ENCODE data around the gene NGEF. TPM values are rescaled to one million over a fixed set of nuclear protein-coding genes. Genes with fewer than 3 reads are reported as not detected.

Gene NGEF
- total RNA-seq, 1 donor from 2014 or later = 0.16 TPM

DNA sequence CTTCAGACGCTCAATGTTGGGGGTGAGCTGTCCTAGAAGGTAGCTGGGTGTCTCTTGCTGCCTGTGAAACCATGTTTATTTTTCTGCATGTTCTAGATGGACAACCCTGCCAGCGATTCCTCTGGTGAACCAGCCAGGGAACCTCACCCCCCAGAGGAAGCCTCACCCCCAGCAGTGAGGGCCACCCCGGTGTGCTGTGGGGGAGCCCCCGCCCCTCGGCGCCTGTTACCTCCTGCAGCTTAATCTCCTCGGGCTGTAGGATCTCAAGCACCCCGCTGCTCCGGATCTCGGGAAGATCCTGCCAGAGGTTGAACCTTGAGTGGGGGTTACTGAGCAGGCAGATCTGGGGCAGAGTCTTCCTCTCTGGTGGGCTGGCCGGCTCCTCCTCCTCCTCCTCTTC is 93.0 kb downstream of the NGEF start:
- Histone ChIP-seq H2AFZ (ENCODE audit: low read depth, low read length) (no peak overlapping the region), H3K79me2 (ENCODE audit: insufficient read depth, low read length) (no peaks in the 10 kb centered on the region), H3K27me3 (ENCODE audit: insufficient read depth, low read length) (peaks cover 15% of the 10 kb centered on the region), H3K4me1 (ENCODE audit: insufficient read depth, low read length) (no peaks in the 10 kb centered on the region), H3K9ac (ENCODE audit: low read length) (no peak overlapping the region), H3K9me3 (ENCODE audit: insufficient read depth, low read depth, low read length) (no peaks in the 10 kb centered on the region), H3K4me2 (ENCODE audit: low read length) (no peak overlapping the region), H3K27ac (ENCODE audit: low read depth, low read length) (no peak overlapping the region), H3K36me3 (ENCODE audit: insufficient read depth, low read length) (no peaks in the 10 kb centered on the region), H3K4me3 (ENCODE audit: insufficient read depth, low read depth, low read length) (no peak overlapping the region), H4K20me1 (ENCODE audit: insufficient read depth, low read length) (no peaks in the 10 kb centered on the region)
- FAIRE-seq = no peak
- H3K27me3 Mint-ChIP-seq (ENCODE audit: low read depth, unreplicated experiment) = peaks cover 37% of the 10 kb centered on the region
- TF ChIP-seq, protein P1, sequence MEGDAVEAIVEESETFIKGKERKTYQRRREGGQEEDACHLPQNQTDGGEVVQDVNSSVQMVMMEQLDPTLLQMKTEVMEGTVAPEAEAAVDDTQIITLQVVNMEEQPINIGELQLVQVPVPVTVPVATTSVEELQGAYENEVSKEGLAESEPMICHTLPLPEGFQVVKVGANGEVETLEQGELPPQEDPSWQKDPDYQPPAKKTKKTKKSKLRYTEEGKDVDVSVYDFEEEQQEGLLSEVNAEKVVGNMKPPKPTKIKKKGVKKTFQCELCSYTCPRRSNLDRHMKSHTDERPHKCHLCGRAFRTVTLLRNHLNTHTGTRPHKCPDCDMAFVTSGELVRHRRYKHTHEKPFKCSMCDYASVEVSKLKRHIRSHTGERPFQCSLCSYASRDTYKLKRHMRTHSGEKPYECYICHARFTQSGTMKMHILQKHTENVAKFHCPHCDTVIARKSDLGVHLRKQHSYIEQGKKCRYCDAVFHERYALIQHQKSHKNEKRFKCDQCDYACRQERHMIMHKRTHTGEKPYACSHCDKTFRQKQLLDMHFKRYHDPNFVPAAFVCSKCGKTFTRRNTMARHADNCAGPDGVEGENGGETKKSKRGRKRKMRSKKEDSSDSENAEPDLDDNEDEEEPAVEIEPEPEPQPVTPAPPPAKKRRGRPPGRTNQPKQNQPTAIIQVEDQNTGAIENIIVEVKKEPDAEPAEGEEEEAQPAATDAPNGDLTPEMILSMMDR (IDR thresholded peaks at IDR 0.05; ENCODE audit: insufficient read depth, low read depth, low read length) = no peak
- TF ChIP-seq EZH2 (IDR thresholded peaks at IDR 0.05; ENCODE audit: insufficient read depth, low read length) = no peak
- no peaks in the 10 kb centered on the region for H3K36me3 Mint-ChIP-seq (ENCODE audit: low read depth, unreplicated experiment)
- H3K4me1 Mint-ChIP-seq (ENCODE audit: low read depth, unreplicated experiment) = no peaks in the 10 kb centered on the region
- no peak overlapping the region for H3K27ac Mint-ChIP-seq (ENCODE audit: unreplicated experiment)
- no peak for DNase-seq (ENCODE audit: low read depth)
- H3K9me3 Mint-ChIP-seq (ENCODE audit: unreplicated experiment) = peaks cover 8% of the 10 kb centered on the region
- no peak overlapping the region for H3K4me3 Mint-ChIP-seq (ENCODE audit: unreplicated experiment)

GRCh38 chr2:232919141-232919540 is 93.9 kb downstream of the NGEF start:
- no peak overlapping the region for H3K27ac ChIP-seq (ENCODE audit: low read depth, low read length)
- H3K4me3 ChIP-seq (ENCODE audit: insufficient read depth, low read depth, low read length) = no peak overlapping the region
- H3K27me3 ChIP-seq (ENCODE audit: insufficient read depth, low read length) = peaks cover 7% of the 10 kb centered on the region
- Mint-ChIP-seq H3K27me3 (ENCODE audit: low read depth, unreplicated experiment) (peaks cover 29% of the 10 kb centered on the region), H3K36me3 (ENCODE audit: low read depth, unreplicated experiment) (no peaks in the 10 kb centered on the region), H3K4me3 (ENCODE audit: unreplicated experiment) (no peak overlapping the region), H3K27ac (ENCODE audit: unreplicated experiment) (no peak overlapping the region), H3K4me1 (ENCODE audit: low read depth, unreplicated experiment) (no peaks in the 10 kb centered on the region), H3K9me3 (ENCODE audit: unreplicated experiment) (peaks cover 5% of the 10 kb centered on the region)
- no peaks in the 10 kb centered on the region for H3K36me3 ChIP-seq (ENCODE audit: insufficient read depth, low read length)
- H3K9ac ChIP-seq (ENCODE audit: low read length) = no peak overlapping the region
- no peak for FAIRE-seq
- H3K4me2 ChIP-seq (ENCODE audit: low read length) = no peak overlapping the region
- H4K20me1 ChIP-seq (ENCODE audit: insufficient read depth, low read length) = no peaks in the 10 kb centered on the region
- no peaks in the 10 kb centered on the region for H3K79me2 ChIP-seq (ENCODE audit: insufficient read depth, low read length)
- H3K9me3 ChIP-seq (ENCODE audit: insufficient read depth, low read depth, low read length) = no peaks in the 10 kb centered on the region
- H2AFZ ChIP-seq (ENCODE audit: low read depth, low read length) = no peak overlapping the region
- no peaks in the 10 kb centered on the region for H3K4me1 ChIP-seq (ENCODE audit: insufficient read depth, low read length)
- no peak for TF ChIP-seq EZH2 (IDR thresholded peaks at IDR 0.05; ENCODE audit: insufficient read depth, low read length)
- TF ChIP-seq, protein P1 (IDR thresholded peaks at IDR 0.05; ENCODE audit: insufficient read depth, low read depth, low read length) = no peak
- no peak for DNase-seq (ENCODE audit: low read depth)

GRCh38 chr2:232913903-232914302 is 99.2 kb downstream of the NGEF start:
- Histone ChIP-seq H4K20me1 (ENCODE audit: insufficient read depth, low read length) (no peaks in the 10 kb centered on the region), H3K9me3 (ENCODE audit: insufficient read depth, low read depth, low read length) (no peaks in the 10 kb centered on the region), H3K9ac (ENCODE audit: low read length) (no peak overlapping the region), H3K27ac (ENCODE audit: low read depth, low read length) (no peak overlapping the region), H3K36me3 (ENCODE audit: insufficient read depth, low read length) (no peaks in the 10 kb centered on the region), H3K4me1 (ENCODE audit: insufficient read depth, low read length) (no peaks in the 10 kb centered on the region), H3K27me3 (ENCODE audit: insufficient read depth, low read length) (no peaks in the 10 kb centered on the region), H2AFZ (ENCODE audit: low read depth, low read length) (no peak overlapping the region), H3K4me3 (ENCODE audit: insufficient read depth, low read depth, low read length) (no peak overlapping the region), H3K79me2 (ENCODE audit: insufficient read depth, low read length) (no peaks in the 10 kb centered on the region), H3K4me2 (ENCODE audit: low read length) (no peak overlapping the region)
- Mint-ChIP-seq H3K9me3 (ENCODE audit: unreplicated experiment) (peaks cover 16% of the 10 kb centered on the region), H3K4me3 (ENCODE audit: unreplicated experiment) (no peak overlapping the region), H3K27ac (ENCODE audit: unreplicated experiment) (no peak overlapping the region), H3K27me3 (ENCODE audit: low read depth, unreplicated experiment) (peaks cover 6% of the 10 kb centered on the region), H3K36me3 (ENCODE audit: low read depth, unreplicated experiment) (no peaks in the 10 kb centered on the region), H3K4me1 (ENCODE audit: low read depth, unreplicated experiment) (no peaks in the 10 kb centered on the region)
- TF ChIP-seq, protein P1 (IDR thresholded peaks at IDR 0.05; ENCODE audit: insufficient read depth, low read depth, low read length) = no peak
- no peak for TF ChIP-seq EZH2 (IDR thresholded peaks at IDR 0.05; ENCODE audit: insufficient read depth, low read length)
- FAIRE-seq = no peak
- DNase-seq (ENCODE audit: low read depth) = no peak
